Measurements from ENCODE around the gene CLK1.
A peak's percentile ranks its signal among the peaks of the same experiment; 100 is the strongest.
"Not testable (repeated sequence)": the region's sequence is repeated elsewhere in the genome, so short reads cannot be mapped to it uniquely, and the experiment has no call there.

Gene CLK1

DNA sequence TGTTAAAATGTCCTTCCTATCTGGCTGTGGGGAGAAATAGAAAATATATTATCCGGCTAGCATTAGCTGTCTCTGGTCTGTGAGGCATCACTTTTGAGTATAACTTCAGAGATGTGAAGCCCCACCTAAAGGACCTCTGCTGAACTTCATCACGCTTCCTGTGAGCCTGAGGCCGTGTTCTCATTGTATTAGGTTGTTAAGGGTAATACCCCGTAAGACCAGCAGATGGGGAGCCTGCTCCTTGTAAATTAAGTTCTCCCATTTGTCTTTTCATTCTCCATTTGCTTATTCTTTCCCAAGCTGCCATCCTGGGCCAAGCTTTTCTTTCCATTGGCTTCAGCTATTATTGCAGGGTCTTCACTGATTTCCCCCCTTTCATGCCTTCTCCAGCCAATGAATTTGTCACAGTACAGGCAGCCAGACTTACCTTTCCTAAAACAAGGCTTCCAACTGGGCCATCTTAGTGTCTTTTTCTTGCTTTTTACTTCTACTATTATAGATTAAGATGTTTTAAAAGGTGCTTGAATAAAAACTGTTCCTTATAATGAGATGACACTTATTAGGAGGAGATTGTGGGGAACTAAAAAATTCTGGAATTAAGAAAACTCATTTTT is 37.1 kb upstream of the CLK1 start:
- Histone ChIP-seq H3K27me3 (ENCODE audit: control insufficient read depth in 3 of 3, insufficient read depth in 3 of 3, low read depth in 1 of 3, low read length in 3 of 3) (no peaks in the 10 kb centered on the region), H2BK120ac (ENCODE audit: low read depth, low read length) (no peak overlapping the region), H3K4me3 (ENCODE audit: low read length in 2 of 2) (no peak overlapping the region), H2AK5ac (ENCODE audit: low read depth, low read length) (no peak overlapping the region), H3K18ac (ENCODE audit: low read length) (no peak overlapping the region), H3K23ac (ENCODE audit: low read depth, low read length, poor library complexity) (no peak overlapping the region), H3K4me1 (ENCODE audit: control insufficient read depth in 2 of 2, insufficient read depth in 1 of 2, low read depth in 1 of 2, low read length in 2 of 2) (peaks cover 0 to 2% of the 10 kb centered on the region in 2 donors), H4K91ac (ENCODE audit: low read depth, low read length, poor library complexity) (no peak overlapping the region), H3K79me1 (ENCODE audit: low read depth, low read length) (no peaks in the 10 kb centered on the region), H2AFZ (ENCODE audit: low read length) (peak overlapping the region; percentile 18), H3K36me3 (replicated peaks in 1 of 2; ENCODE audit: control insufficient read depth in 2 of 2, insufficient read depth in 2 of 2, low read length in 2 of 2) (peaks cover 22 to 99% of the 10 kb centered on the region in 2 donors), H2BK15ac (ENCODE audit: low read length) (no peak overlapping the region), H2BK12ac (ENCODE audit: low read length) (no peak overlapping the region), H2BK5ac (ENCODE audit: low read length) (no peak overlapping the region), H3K14ac (ENCODE audit: low read length) (no peak overlapping the region), H3K4ac (ENCODE audit: low read length) (no peak overlapping the region), H3K4me2 (ENCODE audit: insufficient read depth, low read length, poor library complexity, severe bottlenecking) (no peak overlapping the region), H3K9me3 (replicated peaks in 1 of 2; ENCODE audit: control insufficient read depth in 2 of 2, insufficient read depth in 1 of 2, low read depth in 1 of 2, low read length in 2 of 2) (no peaks in the 10 kb centered on the region), H3K27ac (replicated peaks; ENCODE audit: low read length) (no peak overlapping the region), H3K9ac (ENCODE audit: low read depth, low read length, poor library complexity) (no peak overlapping the region), H4K8ac (ENCODE audit: low read depth, low read length) (no peak overlapping the region)
- peak; percentile 54 for DNase-seq (ENCODE audit: low spot score)
- no CpG with 5 or more reads among the region's 4 CpGs for WGBS, 2 donors (ENCODE audit: extremely low coverage in 2 of 2, insufficient read length in 2 of 2, insufficient replicate concordance in 1 of 2)

DNA sequence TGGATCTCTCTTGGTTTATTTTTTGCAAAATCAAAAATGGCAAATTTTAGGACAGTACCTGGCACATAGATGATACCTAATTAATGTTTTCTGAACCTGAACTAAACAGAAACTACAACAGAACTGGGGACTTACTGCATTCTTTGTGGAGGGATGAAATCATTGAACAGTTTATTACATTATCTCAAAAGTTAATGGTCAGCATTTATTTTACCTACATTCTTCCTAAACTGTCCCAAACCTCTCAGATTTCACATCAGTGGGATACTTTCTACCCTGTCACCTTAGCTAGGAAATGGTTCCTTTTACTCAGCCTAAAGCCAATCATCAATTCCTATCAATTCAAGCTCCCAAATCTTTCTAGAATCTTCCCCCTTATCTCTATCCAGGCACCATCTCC is 35.0 kb upstream of the CLK1 start:
- no peak overlapping the region for H3K4ac ChIP-seq (ENCODE audit: low read length)
- no peak overlapping the region for H3K4me3 ChIP-seq (ENCODE audit: low read length in 2 of 2)
- no peak overlapping the region for H3K23ac ChIP-seq (ENCODE audit: low read depth, low read length, poor library complexity)
- no peaks in the 10 kb centered on the region for H3K27me3 ChIP-seq (ENCODE audit: control insufficient read depth in 3 of 3, insufficient read depth in 3 of 3, low read depth in 1 of 3, low read length in 3 of 3)
- no peak overlapping the region for H2AFZ ChIP-seq (ENCODE audit: low read length)
- no peak overlapping the region for H3K9ac ChIP-seq (ENCODE audit: low read depth, low read length, poor library complexity)
- no peak overlapping the region for H2BK120ac ChIP-seq (ENCODE audit: low read depth, low read length)
- no peak overlapping the region for H2BK5ac ChIP-seq (ENCODE audit: low read length)
- H3K4me2 ChIP-seq (ENCODE audit: insufficient read depth, low read length, poor library complexity, severe bottlenecking) = no peak overlapping the region
- H3K27ac ChIP-seq (replicated peaks; ENCODE audit: low read length) = no peak overlapping the region
- no peak overlapping the region for H2BK15ac ChIP-seq (ENCODE audit: low read length)
- H3K79me1 ChIP-seq (ENCODE audit: low read depth, low read length) = no peaks in the 10 kb centered on the region
- H3K4me1 ChIP-seq (ENCODE audit: control insufficient read depth in 2 of 2, insufficient read depth in 1 of 2, low read depth in 1 of 2, low read length in 2 of 2) = peaks cover 0 to 2% of the 10 kb centered on the region in 2 donors
- no peak overlapping the region for H3K18ac ChIP-seq (ENCODE audit: low read length)
- H3K36me3 ChIP-seq (replicated peaks in 1 of 2; ENCODE audit: control insufficient read depth in 2 of 2, insufficient read depth in 2 of 2, low read length in 2 of 2) = peaks cover 30 to 98% of the 10 kb centered on the region in 2 donors
- no peaks in the 10 kb centered on the region for H3K9me3 ChIP-seq (replicated peaks in 1 of 2; ENCODE audit: control insufficient read depth in 2 of 2, insufficient read depth in 1 of 2, low read depth in 1 of 2, low read length in 2 of 2)
- H4K91ac ChIP-seq (ENCODE audit: low read depth, low read length, poor library complexity) = no peak overlapping the region
- DNase-seq (ENCODE audit: low spot score) = no peak
- no peak overlapping the region for H3K14ac ChIP-seq (ENCODE audit: low read length)
- H2BK12ac ChIP-seq (ENCODE audit: low read length) = no peak overlapping the region
- no peak overlapping the region for H2AK5ac ChIP-seq (ENCODE audit: low read depth, low read length)
- no peak overlapping the region for H4K8ac ChIP-seq (ENCODE audit: low read depth, low read length)

DNA sequence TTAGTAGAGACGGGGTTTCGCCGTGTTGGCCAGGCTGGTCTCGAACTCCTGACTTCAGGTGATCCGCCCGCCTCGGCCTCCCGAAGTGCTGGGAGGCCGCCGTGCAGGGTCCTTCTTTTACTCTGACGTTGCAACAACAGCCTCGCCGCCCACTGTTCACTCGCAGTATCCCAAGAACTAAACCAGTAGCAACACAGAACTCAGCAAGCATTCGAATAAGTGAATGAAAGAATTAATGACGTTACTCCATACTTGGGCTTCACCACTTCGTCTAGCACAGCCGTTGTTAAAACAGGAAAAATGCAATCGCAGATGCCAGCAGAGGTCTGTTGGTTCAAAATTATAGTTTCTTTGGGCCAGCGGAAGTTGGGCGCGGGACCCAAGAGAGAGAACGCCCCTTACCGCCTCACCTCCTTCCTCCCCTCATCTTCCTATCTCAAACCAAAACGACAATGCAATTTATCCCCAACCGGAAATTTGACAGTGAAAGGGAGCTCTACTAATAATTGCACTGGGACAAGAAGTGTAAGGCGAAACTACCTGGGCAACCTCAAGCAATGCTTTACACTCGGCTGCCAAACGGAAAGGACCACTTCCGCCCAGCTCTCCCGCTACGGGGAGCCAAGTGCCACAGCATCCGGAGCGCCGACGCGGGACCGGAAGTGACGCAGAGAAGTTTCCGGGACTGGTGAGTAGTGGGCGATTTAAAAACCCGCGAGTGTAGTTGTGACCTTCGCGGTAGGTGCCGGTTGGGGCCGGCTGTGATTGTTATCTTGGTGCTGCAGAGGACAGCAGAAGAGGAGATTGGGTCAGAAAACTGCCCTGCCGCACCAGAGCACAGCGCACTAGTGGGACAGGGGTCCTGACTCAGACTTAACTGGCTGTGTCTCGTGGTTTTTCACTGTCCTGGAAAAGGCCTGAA is 24.5 kb upstream of the CLK1 start, which contains the start of the genes NIF3L1 and PPIL3:
NIF3L1 (plus strand) TSS at position 668 of the 922 bp plus-strand sequence. CDS start 2,573 bp downstream, outside the sequence.
PPIL3 (minus strand) TSS at position 374 of the 922 bp plus-strand sequence. CDS start 1,462 bp downstream, outside the sequence.
- Histone ChIP-seq H3K4ac (ENCODE audit: low read length) (no peak within 1 kb of the TSS), H3K14ac (ENCODE audit: low read length) (no peak within 1 kb of the TSS), H3K4me1 (ENCODE audit: control insufficient read depth in 2 of 2, insufficient read depth in 1 of 2, low read depth in 1 of 2, low read length in 2 of 2) (peaks cover 4 to 6% of the 10 kb centered on the region in 2 donors), H4K8ac (ENCODE audit: low read depth, low read length) (peak within 1 kb of the TSS; percentile 67), H2BK5ac (ENCODE audit: low read length) (no peak within 1 kb of the TSS), H2BK12ac (ENCODE audit: low read length) (no peak within 1 kb of the TSS), H2BK120ac (ENCODE audit: low read depth, low read length) (no peak within 1 kb of the TSS), H2AK5ac (ENCODE audit: low read depth, low read length) (no peak within 1 kb of the TSS), H4K91ac (ENCODE audit: low read depth, low read length, poor library complexity) (no peak within 1 kb of the TSS), H2AFZ (ENCODE audit: low read length) (peak within 1 kb of the TSS; percentile 91), H3K79me1 (ENCODE audit: low read depth, low read length) (peaks cover 2% of the 10 kb centered on the region), H3K9ac (ENCODE audit: low read depth, low read length, poor library complexity) (peak within 1 kb of the TSS; percentile 93), H3K36me3 (replicated peaks in 1 of 2; ENCODE audit: control insufficient read depth in 2 of 2, insufficient read depth in 2 of 2, low read length in 2 of 2) (peaks cover 5 to 50% of the 10 kb centered on the region in 2 donors), H3K27ac (replicated peaks; ENCODE audit: low read length) (peak within 1 kb of the TSS; percentile 96), H3K4me3 (ENCODE audit: low read length in 2 of 2) (peak within 1 kb of the TSS; percentile 87 to 92), H3K27me3 (ENCODE audit: control insufficient read depth in 3 of 3, insufficient read depth in 3 of 3, low read depth in 1 of 3, low read length in 3 of 3) (no peaks in the 10 kb centered on the region), H2BK15ac (ENCODE audit: low read length) (no peak within 1 kb of the TSS), H3K9me3 (replicated peaks in 1 of 2; ENCODE audit: control insufficient read depth in 2 of 2, insufficient read depth in 1 of 2, low read depth in 1 of 2, low read length in 2 of 2) (no peaks in the 10 kb centered on the region), H3K23ac (ENCODE audit: low read depth, low read length, poor library complexity) (peak within 1 kb of the TSS; percentile 38), H3K4me2 (ENCODE audit: insufficient read depth, low read length, poor library complexity, severe bottlenecking) (peak within 1 kb of the TSS; percentile 78), H3K18ac (ENCODE audit: low read length) (peak within 1 kb of the TSS; percentile 44)
- no CpG with 5 or more reads among the region's 50 CpGs for WGBS, 2 donors (ENCODE audit: extremely low coverage in 2 of 2, insufficient read length in 2 of 2, insufficient replicate concordance in 1 of 2)
- DNase-seq (ENCODE audit: low spot score) = peak; percentile 93

DNA sequence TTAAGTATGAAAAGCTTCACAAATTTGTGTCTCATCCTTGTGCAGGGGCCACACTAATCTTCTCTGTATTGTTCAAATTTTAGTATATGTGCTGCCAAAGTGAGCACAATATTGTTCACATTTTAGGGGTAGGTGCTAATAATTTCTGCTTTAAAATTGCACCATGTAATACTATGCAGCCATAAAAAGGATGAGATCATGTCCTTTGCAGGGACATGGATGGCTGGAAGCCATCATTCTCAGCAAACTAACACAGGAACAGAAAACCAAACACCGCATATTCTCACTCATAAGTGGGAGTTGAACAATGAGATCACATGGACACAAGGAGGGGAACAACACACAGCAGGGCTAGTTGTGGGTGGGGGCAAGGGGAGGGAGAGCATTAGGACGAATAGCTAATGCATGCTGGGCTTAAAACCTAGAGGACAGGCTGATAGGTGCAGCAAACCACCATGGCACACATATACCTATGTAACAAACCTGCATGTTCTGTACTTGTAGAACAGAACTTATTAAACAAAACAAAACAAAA is 17.3 kb upstream of the CLK1 start:
- not testable (repeated sequence) for H3K23ac ChIP-seq (ENCODE audit: low read depth, low read length, poor library complexity); H2BK120ac ChIP-seq (ENCODE audit: low read depth, low read length); H3K4me2 ChIP-seq (ENCODE audit: insufficient read depth, low read length, poor library complexity, severe bottlenecking); H4K91ac ChIP-seq (ENCODE audit: low read depth, low read length, poor library complexity); H3K9me3 ChIP-seq (replicated peaks in 1 of 2; ENCODE audit: control insufficient read depth in 2 of 2, insufficient read depth in 1 of 2, low read depth in 1 of 2, low read length in 2 of 2); H3K9ac ChIP-seq (ENCODE audit: low read depth, low read length, poor library complexity); H3K4me1 ChIP-seq (ENCODE audit: control insufficient read depth in 2 of 2, insufficient read depth in 1 of 2, low read depth in 1 of 2, low read length in 2 of 2); H3K27ac ChIP-seq (replicated peaks; ENCODE audit: low read length); H3K79me1 ChIP-seq (ENCODE audit: low read depth, low read length); H3K27me3 ChIP-seq (ENCODE audit: control insufficient read depth in 3 of 3, insufficient read depth in 3 of 3, low read depth in 1 of 3, low read length in 3 of 3); H2AK5ac ChIP-seq (ENCODE audit: low read depth, low read length); H2BK12ac ChIP-seq (ENCODE audit: low read length); DNase-seq (ENCODE audit: low spot score); H3K14ac ChIP-seq (ENCODE audit: low read length); H4K8ac ChIP-seq (ENCODE audit: low read depth, low read length); H2AFZ ChIP-seq (ENCODE audit: low read length); H3K18ac ChIP-seq (ENCODE audit: low read length); H3K4ac ChIP-seq (ENCODE audit: low read length); H2BK15ac ChIP-seq (ENCODE audit: low read length); H2BK5ac ChIP-seq (ENCODE audit: low read length); H3K4me3 ChIP-seq (ENCODE audit: low read length in 2 of 2)
- WGBS, 2 donors (ENCODE audit: extremely low coverage in 2 of 2, insufficient read length in 2 of 2, insufficient replicate concordance in 1 of 2) = no CpG with 5 or more reads among the region's 2 CpGs
- H3K36me3 ChIP-seq (replicated peaks in 1 of 2; ENCODE audit: control insufficient read depth in 2 of 2, insufficient read depth in 2 of 2, low read length in 2 of 2) = peaks cover 10 to 95% of the 10 kb centered on the region in 2 donors
